ENCODE data around the gene CUL9. TPM values are rescaled to one million over a fixed set of nuclear protein-coding genes. Genes with fewer than 3 reads are reported as not detected.

The CUL9 gene
- total and polyA plus RNA-seq, 4 donors = 6.5 to 21.8 (median 7.5) TPM

DNA sequence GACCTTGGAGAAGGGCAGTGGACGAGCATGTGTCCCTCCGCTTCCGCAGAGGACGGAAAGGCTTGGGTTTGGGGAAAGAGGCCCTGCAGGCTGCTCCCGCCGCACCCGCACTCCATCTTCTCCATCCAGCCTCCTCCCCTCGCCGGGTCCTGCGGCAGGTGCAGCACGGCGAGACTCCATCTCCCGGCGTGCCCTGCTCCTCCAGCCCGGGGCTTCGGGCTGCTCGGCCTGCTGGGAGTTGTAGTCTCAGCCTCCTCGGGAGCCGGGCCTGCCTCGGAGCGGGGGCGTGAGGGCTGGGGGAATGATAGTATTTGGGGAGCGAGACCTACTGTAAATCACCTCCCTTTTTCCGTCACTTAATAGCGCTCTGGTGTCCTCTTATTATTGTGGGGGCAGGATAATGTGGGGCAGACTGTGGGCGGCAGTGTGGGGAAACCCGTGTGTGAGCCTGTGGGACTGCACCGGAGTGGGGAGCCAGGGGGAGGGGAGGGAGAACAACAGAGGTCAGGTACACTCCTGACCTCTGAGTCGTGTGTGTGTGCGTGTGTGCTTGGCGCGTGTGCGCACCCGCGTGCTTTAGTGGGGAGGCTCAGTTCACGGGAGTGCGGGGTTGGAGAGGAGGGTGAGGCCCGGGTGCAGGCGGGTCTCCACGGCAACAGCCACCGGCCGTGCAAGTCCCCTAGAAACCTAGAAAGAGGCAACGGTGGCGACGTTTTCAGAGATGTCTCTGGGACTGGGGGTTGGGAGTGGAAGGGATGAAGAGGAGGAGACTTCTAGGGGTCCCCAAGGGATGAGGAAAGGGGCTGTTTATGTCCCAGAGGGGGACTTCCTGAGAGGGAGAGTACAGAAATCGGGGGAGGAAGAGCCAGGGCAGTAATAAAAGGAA is 65.4 kb downstream of the CUL9 start:
- no peaks in the 10 kb centered on the region for H3K9me3 ChIP-seq (ENCODE audit: control insufficient read depth in 4 of 4, low read length in 3 of 4)
- H3K9ac ChIP-seq (ENCODE audit: low read depth in 1 of 2, low read length in 2 of 2) = no peak overlapping the region
- H3K27me3 ChIP-seq (ENCODE audit: control insufficient read depth in 4 of 4, insufficient read depth in 4 of 4, low read length in 3 of 4) = peaks cover 0 to 14% (median 5%) of the 10 kb centered on the region in 4 donors
- DNase-seq (ENCODE audit: low spot score) = peak; percentile 65
- TF ChIP-seq FOXA2 (IDR thresholded peaks at IDR 0.05) (no peak), NR2F2 (IDR thresholded peaks at IDR 0.05) (peak; percentile 31), EGR1 (IDR thresholded peaks at IDR 0.05; ENCODE audit: low read depth in 2 of 2) (peak; percentile 90 to 92)
- no peak overlapping the region for H3K27ac ChIP-seq (ENCODE audit: low read depth in 1 of 2, low read length in 2 of 2)
- H3K4me3 ChIP-seq (ENCODE audit: low read depth in 1 of 3, low read length in 3 of 3) = peak overlapping the region; percentile 28 to 79 (median 57)
- H3K4me1 ChIP-seq (ENCODE audit: control insufficient read depth in 4 of 4, insufficient read depth in 4 of 4, low read length in 3 of 4) = peaks cover 2 to 12% (median 9%) of the 10 kb centered on the region in 4 donors
- H3K36me3 ChIP-seq (ENCODE audit: control insufficient read depth in 4 of 4, insufficient read depth in 3 of 4, low read depth in 1 of 4, low read length in 3 of 4) = no peaks in the 10 kb centered on the region
- 2% methylated on average over 46 of the region's 46 CpGs for WGBS

GRCh38 chr6:43248101-43248500 is 66.1 kb downstream of the CUL9 start:
- WGBS = 79% methylated on average over 3 of the region's 3 CpGs
- no peaks in the 10 kb centered on the region for H3K36me3 ChIP-seq (ENCODE audit: control insufficient read depth in 4 of 4, insufficient read depth in 3 of 4, low read depth in 1 of 4, low read length in 3 of 4)
- H3K4me3 ChIP-seq (ENCODE audit: low read depth in 1 of 3, low read length in 3 of 3) = no peak overlapping the region
- no peak for TF ChIP-seq NR2F2 (IDR thresholded peaks at IDR 0.05)
- TF ChIP-seq FOXA1 (IDR thresholded peaks at IDR 0.05) = no peak
- TF ChIP-seq JUND (IDR thresholded peaks at IDR 0.05) = no peak
- no peak for TF ChIP-seq SP1 (IDR thresholded peaks at IDR 0.05)
- no peak for TF ChIP-seq RAD21 (IDR thresholded peaks at IDR 0.05)
- TF ChIP-seq, protein P1, sequence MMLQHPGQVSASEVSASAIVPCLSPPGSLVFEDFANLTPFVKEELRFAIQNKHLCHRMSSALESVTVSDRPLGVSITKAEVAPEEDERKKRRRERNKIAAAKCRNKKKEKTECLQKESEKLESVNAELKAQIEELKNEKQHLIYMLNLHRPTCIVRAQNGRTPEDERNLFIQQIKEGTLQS (IDR thresholded peaks at IDR 0.05) = no peak
- no peak for TF ChIP-seq MAX (IDR thresholded peaks at IDR 0.05)
- no peak for TF ChIP-seq EGR1 (IDR thresholded peaks at IDR 0.05; ENCODE audit: low read depth in 2 of 2)
- TF ChIP-seq YY1 (IDR thresholded peaks at IDR 0.05) = no peak
- no peak for TF ChIP-seq HNF4A (conservative IDR thresholded peaks at IDR 0.05)
- no peak for TF ChIP-seq TAF1 (conservative IDR thresholded peaks at IDR 0.05)
- TF ChIP-seq CTCF (IDR thresholded peaks at IDR 0.05; ENCODE audit: low read depth, low read length, missing input control) = no peak
- TF ChIP-seq, protein P2, sequence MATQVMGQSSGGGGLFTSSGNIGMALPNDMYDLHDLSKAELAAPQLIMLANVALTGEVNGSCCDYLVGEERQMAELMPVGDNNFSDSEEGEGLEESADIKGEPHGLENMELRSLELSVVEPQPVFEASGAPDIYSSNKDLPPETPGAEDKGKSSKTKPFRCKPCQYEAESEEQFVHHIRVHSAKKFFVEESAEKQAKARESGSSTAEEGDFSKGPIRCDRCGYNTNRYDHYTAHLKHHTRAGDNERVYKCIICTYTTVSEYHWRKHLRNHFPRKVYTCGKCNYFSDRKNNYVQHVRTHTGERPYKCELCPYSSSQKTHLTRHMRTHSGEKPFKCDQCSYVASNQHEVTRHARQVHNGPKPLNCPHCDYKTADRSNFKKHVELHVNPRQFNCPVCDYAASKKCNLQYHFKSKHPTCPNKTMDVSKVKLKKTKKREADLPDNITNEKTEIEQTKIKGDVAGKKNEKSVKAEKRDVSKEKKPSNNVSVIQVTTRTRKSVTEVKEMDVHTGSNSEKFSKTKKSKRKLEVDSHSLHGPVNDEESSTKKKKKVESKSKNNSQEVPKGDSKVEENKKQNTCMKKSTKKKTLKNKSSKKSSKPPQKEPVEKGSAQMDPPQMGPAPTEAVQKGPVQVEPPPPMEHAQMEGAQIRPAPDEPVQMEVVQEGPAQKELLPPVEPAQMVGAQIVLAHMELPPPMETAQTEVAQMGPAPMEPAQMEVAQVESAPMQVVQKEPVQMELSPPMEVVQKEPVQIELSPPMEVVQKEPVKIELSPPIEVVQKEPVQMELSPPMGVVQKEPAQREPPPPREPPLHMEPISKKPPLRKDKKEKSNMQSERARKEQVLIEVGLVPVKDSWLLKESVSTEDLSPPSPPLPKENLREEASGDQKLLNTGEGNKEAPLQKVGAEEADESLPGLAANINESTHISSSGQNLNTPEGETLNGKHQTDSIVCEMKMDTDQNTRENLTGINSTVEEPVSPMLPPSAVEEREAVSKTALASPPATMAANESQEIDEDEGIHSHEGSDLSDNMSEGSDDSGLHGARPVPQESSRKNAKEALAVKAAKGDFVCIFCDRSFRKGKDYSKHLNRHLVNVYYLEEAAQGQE (IDR thresholded peaks at IDR 0.05) = no peak
- TF ChIP-seq ZBTB33 (IDR thresholded peaks at IDR 0.05) = no peak
- no peak for TF ChIP-seq GABPA (IDR thresholded peaks at IDR 0.05 in 1 of 2, conservative IDR thresholded peaks at IDR 0.05 in 1 of 2)
- no peak overlapping the region for H3K27ac ChIP-seq (ENCODE audit: low read depth in 1 of 2, low read length in 2 of 2)
- no peak for DNase-seq (ENCODE audit: low spot score)
- H3K9me3 ChIP-seq (ENCODE audit: control insufficient read depth in 4 of 4, low read length in 3 of 4) = no peaks in the 10 kb centered on the region
- H3K4me1 ChIP-seq (ENCODE audit: control insufficient read depth in 4 of 4, insufficient read depth in 4 of 4, low read length in 3 of 4) = peaks cover 2 to 12% (median 9%) of the 10 kb centered on the region in 4 donors
- peaks cover 0 to 9% (median 1%) of the 10 kb centered on the region in 4 donors for H3K27me3 ChIP-seq (ENCODE audit: control insufficient read depth in 4 of 4, insufficient read depth in 4 of 4, low read length in 3 of 4)
- H3K9ac ChIP-seq (ENCODE audit: low read depth in 1 of 2, low read length in 2 of 2) = no peak overlapping the region
